ENCODE results near the gene AGBL4.
"Not testable (repeated sequence)": the region's sequence is repeated elsewhere in the genome, so short reads cannot be mapped to it uniquely, and the experiment has no call there.

AGBL4 gene

GRCh38 chr1:49306507-49307070 lies 717.2 kb downstream of the AGBL4 start:
- DNase-seq (ENCODE audit: low spot score): no peak

- not testable (repeated sequence) for DNase-seq (ENCODE audit: low spot score)
Observed at GRCh38 chr1:49302400-49302799, 721.4 kb downstream of the AGBL4 start.

- no peak for DNase-seq (ENCODE audit: low spot score)
Observed at GRCh38 chr1:49298304-49298703, 725.5 kb downstream of the AGBL4 start.

GRCh38 chr1:49297783-49298182 lies 726.0 kb downstream of the AGBL4 start:
- DNase-seq (ENCODE audit: low spot score): no peak

GRCh38 chr1:49294539-49294938 lies 729.2 kb downstream of the AGBL4 start:
- DNase-seq (ENCODE audit: low spot score): no peak

- DNase-seq (ENCODE audit: low spot score): no peak
Observed at GRCh38 chr1:49293016-49293415, 730.7 kb downstream of the AGBL4 start.

GRCh38 chr1:49257211-49258049 lies 766.3 kb downstream of the AGBL4 start:
- not testable (repeated sequence) for DNase-seq (ENCODE audit: low spot score)

- no peak for DNase-seq (ENCODE audit: low spot score)
Observed at GRCh38 chr1:49252917-49253316, 770.8 kb downstream of the AGBL4 start.

GRCh38 chr1:49251019-49251784 lies 772.6 kb downstream of the AGBL4 start:
- DNase-seq (ENCODE audit: low spot score): no peak

- DNase-seq (ENCODE audit: low spot score): no peak
Observed at GRCh38 chr1:49240709-49241221, 783.0 kb downstream of the AGBL4 start.

GRCh38 chr1:49234988-49235387 lies 788.8 kb downstream of the AGBL4 start:
- DNase-seq (ENCODE audit: low spot score): no peak

GRCh38 chr1:49229555-49229954 lies 794.2 kb downstream of the AGBL4 start:
- no peak for DNase-seq (ENCODE audit: low spot score)

GRCh38 chr1:49226758-49227157 lies 797.0 kb downstream of the AGBL4 start:
- DNase-seq (ENCODE audit: low spot score): no peak

GRCh38 chr1:49225464-49225863 lies 798.3 kb downstream of the AGBL4 start:
- DNase-seq (ENCODE audit: low spot score): no peak

GRCh38 chr1:49213301-49213700 lies 810.5 kb downstream of the AGBL4 start:
- DNase-seq (ENCODE audit: low spot score): no peak

- no peak for DNase-seq (ENCODE audit: low spot score)
Observed at GRCh38 chr1:49208712-49209111, 815.0 kb downstream of the AGBL4 start.

GRCh38 chr1:49204720-49205119 lies 819.0 kb downstream of the AGBL4 start:
- no peak for DNase-seq (ENCODE audit: low spot score)

GRCh38 chr1:49200738-49201137 lies 823.0 kb downstream of the AGBL4 start:
- DNase-seq (ENCODE audit: low spot score): no peak

- DNase-seq (ENCODE audit: low spot score): no peak
Observed at GRCh38 chr1:49199564-49199963, 824.2 kb downstream of the AGBL4 start.

- DNase-seq (ENCODE audit: low spot score): no peak
Observed at GRCh38 chr1:49197081-49197480, 826.7 kb downstream of the AGBL4 start.

GRCh38 chr1:49190138-49190537 lies 833.6 kb downstream of the AGBL4 start:
- no peak for DNase-seq (ENCODE audit: low spot score)

- no peak for DNase-seq (ENCODE audit: low spot score)
Observed at GRCh38 chr1:49187056-49187455, 836.7 kb downstream of the AGBL4 start.
